Effector CD4-positive, alpha-beta T cell (primary cell): ENCODE data around the gene DBH.
"Not testable (repeated sequence)": the region's sequence is repeated elsewhere in the genome, so short reads cannot be mapped to it uniquely, and the experiment has no call there.

ENCODE experiments used
- DNase-seq: peaks from one replicate; pipeline ENCODE4 v3.0.0-alpha.2; 2020

The DBH gene

GRCh38 chr9:133667759-133668450 lies 31.7 kb downstream of the DBH start:
- DNase-seq, result no peak

DNA sequence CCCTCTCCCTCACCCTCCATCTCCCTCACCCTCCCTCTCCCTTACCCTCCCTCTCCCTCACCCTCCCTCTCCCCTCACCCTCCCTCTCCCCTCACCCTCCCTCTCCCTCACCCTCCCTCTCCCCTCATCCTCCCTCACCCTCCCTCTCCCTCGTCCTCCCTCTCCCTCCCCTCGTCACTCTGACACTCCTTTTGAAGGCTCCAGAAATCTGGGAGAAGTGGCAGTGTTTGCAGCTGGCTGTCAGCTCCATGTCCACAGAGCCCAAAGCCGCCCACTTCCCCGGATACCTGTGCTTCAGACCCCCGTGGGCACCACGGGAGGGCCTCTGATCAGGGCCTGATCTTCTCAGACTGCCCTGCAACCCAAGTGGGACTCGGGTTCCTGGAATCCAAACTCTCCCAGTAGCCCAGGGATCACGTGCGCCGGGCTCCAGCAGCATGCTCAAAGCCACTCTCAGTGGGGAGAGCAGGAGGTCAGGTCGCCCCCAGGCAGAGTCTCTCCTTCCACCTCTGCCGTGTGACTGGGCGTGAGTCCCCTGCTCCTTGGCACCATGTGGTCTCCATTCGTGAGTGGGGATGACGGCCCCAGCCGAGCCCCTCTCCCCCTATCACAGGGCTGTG lies 33.1 kb downstream of the DBH start:
- no peak for DNase-seq

DNA sequence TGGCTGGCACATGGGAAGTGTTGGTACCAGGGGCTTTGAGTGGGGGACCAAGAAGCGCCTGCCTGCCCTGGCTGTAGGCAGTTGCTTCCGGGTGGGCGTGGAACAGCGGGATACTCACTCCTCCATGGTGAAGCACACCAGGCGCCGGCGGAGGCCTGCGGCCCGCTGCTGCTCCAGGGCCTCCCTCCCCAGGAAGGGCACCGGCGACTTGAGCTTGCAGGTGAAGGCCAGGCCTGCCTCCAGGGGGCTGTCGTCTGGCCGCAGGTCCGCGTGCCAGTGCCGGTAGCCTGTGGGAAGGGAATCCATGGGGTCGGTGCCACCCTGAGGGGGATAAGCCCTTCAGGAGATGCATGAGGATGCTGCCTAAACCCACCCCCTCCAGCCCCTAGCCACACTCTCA lies 34.3 kb downstream of the DBH start:
- no peak for DNase-seq

DNA sequence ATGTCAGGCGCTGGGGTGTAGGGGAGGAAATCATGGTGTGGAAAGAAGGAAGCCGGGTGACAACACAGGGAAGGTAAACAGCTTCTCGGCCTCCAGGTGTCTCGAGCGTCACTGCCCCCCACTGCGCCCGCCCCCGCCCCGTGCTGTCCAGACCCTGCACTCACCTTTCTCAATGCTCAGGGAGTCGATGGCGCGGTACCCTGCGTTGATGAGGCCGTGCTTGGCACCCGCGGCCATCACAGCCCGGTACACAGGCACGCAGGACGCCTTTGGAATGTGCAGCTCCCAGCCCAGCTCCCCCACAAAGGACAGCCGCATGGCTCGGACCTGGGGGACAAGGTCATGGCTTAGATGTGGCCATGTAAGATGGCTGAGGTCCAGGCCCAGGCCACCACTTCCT lies 35.2 kb downstream of the DBH start:
- DNase-seq, result no peak

DNA sequence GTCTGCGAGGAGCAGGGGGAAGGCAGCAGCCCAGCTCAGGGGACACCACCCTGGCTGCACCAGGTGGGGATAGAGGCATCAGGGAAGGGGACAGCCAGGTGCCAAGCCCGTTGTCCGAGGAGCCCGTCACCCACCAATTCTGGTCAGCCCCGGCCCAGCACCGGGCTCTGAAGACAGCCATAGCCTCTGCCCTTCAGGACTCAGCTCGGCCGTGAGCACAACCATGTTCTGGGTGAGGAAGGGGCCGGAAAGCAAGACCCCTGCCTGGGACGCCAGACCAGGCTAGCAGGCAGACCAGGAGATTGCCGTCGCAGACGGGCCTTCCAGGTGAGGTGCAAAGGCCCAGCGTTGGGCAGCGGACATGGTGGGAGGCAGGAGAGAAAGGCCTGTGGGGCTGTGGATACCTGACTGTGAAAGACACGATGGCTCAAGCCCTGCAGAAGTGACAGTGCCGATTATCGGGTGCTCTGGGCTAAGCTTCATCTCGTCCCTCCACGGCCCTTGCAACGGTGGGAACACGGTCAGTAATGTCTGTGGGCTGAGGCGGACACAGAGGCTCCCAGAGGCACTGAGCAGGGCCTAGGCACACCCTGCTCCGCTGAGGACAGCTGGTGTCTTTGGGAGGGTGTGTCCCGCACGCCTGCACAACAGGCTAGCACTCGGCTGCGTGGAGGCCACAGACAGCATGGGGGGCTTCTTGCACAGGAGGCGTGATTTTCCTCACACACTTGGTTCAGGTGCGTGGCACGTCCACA lies 36.5 kb downstream of the DBH start:
- no peak for DNase-seq

- DNase-seq, result no peak
These were observed 37.1 kb downstream of the DBH start for GRCh38 chr9:133673258-133673655.

DNA sequence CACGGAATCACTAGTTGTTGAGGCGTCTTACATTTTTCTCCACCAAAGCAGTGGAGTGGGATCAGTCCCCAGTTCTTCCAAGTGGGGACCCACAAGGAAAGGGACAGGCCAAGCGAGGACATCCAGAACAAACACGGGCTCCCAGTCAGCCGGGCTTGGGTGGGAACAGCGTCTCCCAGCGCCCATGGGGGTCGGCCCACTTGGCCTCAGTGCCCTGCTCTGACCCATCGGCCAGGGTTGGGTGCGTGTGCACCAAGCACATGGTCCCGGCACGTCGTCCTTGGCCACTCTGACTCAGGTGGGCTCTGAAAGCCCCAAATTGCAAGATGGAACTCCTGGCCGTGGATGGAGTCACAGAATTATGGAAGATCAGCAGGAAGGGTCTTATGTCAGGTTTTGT lies 37.9 kb downstream of the DBH start:
- DNase-seq, result no peak

- DNase-seq, result not testable (repeated sequence)
These were observed 39.6 kb downstream of the DBH start for GRCh38 chr9:133675796-133676195.

DNA sequence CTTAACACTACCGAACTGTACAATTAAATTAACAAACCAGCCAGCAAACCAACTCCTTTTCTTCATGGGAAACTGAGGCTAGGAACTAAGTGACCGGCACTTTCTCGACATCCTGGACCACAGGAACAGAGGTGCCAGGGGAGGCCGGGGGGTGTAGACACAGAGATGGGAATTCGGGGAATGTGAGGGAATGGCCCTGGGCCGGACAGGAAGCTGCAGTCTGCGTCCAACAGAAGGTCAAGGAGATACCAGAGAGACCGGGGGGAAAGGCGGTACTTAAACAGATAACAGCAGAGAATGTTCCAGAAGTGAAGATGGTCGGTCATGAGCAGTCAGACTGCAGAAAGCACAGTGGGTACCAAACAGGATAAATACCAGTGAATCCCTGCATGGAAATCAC lies 40.3 kb downstream of the DBH start:
- no peak for DNase-seq

DNA sequence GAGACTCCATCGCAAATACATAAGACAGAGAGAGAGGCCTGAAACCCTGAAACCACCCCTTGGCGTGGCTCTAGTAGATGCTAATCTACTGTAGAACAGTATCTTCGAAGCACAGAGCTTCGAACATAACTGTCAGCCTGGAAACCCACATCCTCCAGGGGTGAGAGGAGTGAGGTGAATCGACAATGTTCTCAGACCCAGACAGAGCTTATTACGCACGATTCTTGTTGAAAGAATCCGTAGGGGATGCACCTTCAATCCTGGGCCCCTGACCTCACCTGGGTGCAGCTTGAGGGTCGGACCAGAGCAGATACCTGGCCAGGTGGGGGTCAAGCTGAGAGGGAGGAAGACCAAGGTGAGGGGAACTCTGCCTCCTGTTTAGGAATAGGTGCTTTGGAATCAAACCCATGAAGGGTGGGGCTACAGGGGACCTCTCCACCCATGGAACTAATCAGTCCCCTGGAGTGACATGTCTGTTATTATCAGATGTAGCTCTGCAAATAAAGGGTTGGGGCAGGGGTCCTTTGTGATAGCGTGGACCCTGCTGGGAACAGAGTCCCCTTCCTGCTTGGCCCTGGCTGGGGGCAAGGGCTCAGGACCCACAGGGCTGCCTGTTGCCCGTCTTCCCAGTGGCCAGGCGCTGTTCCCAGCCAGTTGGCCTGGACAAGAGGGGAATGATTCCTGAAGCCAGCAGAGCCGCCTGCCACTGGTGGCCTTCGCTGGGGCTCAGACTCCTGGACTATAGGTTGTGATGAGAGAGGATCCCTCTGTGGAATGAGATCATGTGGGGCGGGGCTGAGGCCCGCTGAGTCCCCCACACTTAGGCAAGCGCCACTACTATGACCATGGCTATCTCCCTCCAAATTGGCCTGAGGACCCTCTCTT lies 41.2 kb downstream of the DBH start:
- peak; percentile 58 for DNase-seq

GRCh38 chr9:133679056-133679455 lies 42.9 kb downstream of the DBH start:
- no peak for DNase-seq

DNA sequence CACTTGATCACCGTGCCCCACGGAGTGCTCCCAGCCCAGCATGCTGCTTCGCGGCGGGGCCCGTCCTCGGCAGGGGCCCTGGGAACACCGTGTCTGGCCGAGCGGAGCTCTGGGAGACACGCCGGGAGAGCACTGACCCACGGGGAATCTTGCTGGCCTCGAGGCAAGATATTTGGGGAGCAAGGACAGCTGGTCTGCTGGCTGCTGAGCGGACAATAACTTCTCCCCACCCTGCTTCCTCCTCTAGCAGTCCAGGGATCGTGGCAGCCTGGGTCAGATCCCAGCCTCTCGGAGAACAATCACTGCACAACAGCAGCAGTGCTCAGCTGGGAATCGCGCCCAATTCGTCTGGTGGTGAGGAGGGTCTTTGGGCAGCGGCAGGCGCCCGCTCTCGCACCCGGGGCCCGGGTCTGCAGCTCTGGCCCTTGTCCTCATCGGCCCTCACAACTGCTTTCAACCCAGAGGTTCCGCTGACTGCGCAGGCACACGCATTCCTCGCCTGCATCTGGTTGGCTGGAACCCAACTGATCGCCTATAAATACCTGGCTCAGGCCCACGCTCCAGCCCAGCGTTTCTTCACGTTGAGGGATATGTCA lies 43.4 kb downstream of the DBH start:
- no peak for DNase-seq

GRCh38 chr9:133680250-133680975 lies 44.2 kb downstream of the DBH start:
- DNase-seq, result no peak

DNA sequence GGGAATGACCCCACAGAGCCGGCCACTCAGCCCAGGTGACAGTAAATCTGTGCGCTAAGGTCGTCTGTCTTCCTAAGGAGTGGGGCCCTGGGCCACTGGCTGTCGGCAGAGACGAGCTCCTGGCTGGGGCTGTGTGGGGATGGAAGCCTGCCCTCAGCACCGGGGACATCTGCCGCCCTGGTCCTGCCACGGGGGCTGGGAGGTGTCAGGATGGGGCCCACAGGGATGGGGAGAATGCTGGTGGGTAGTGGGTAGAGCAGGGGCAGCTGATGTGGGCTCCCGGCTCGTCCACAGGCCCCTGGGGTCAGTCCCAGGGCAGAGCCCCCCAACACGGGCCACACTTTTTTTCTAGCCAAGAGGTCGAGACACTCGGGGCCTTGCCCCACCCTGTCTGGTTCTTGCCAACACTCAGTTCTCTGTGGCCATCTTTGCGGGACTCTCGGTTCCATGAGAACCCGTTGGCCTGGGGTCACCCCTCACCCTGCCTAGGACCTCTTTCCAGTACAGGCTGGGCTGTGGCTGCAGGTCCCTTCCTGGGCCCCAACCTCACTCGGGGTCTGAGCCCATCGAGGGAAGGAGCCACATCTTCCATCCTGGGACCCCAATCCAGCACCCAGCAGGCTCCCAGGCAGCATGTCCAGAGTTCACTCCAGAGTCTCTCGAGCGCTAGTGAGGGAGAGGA lies 45.0 kb downstream of the DBH start:
- DNase-seq, result no peak

DNA sequence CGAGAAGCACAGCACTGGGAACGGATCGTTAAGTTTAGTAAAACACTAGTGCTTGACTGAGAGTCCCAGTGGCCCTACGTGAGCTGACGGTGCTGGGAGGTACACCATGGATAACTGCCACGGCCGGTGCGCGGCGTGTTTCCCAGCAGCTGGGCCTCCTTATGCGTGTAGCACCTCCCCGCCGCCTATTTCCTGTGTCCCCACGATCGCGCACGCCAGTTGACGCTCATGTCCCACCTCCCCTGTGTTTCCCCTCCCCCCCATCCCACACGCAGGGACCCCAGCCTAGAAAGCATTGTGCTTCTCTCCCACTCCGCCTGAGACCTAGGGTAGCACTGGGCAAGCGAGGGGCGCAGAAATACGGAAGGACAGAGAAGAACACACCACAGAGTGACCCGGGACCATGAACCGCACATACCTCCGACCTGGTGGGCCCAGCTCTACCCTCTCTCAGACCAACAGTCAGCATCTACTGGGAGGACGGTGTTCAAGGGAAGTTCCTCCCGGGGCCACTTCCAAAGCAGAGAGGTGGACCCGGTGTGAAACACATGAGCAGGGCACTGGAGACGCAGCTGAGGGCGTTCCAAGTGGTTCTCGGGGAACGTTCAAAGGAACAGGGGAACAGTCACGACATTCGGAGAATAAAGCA lies 45.6 kb downstream of the DBH start:
- DNase-seq, result no peak

DNA sequence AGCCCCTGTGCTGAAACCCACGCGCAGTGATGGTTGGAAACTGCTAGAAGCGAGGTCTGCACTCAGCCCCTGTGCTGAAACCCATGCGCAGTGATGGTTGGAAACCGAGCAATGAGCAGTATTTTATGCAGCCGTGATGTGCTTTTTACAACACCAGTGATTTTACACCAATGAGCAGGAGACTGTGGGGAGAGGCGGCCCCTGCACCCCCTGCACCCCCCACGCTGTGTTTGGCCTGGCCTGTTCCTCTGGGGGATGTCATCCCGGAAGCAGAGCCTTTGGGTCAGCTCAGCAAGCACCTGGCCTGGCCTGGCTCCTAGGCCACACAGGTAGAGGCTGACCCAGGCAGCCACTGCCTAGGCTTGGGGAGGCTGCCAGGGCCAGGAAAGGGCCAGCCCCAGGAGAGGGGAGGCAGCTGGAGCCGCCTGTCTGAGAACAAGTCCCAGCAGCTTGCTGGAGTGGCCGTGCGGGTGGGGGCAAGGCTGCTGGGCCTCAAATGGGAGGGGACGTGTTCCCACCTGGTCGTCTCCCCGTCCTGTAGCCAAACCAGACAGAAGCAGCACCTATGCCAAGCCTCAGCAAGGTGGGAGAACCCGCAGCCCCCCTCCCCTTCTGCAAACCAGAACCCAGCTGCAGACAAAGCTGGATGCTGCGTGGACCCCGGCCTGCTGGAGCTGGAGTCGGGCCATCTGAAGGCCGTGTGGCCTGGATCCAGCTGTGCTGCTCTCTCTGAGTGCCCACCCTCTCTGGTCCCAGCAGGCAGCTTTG lies 46.8 kb downstream of the DBH start:
- DNase-seq, result no peak

GRCh38 chr9:133683586-133684120 lies 47.5 kb downstream of the DBH start:
- peak; percentile 70 for DNase-seq

DNA sequence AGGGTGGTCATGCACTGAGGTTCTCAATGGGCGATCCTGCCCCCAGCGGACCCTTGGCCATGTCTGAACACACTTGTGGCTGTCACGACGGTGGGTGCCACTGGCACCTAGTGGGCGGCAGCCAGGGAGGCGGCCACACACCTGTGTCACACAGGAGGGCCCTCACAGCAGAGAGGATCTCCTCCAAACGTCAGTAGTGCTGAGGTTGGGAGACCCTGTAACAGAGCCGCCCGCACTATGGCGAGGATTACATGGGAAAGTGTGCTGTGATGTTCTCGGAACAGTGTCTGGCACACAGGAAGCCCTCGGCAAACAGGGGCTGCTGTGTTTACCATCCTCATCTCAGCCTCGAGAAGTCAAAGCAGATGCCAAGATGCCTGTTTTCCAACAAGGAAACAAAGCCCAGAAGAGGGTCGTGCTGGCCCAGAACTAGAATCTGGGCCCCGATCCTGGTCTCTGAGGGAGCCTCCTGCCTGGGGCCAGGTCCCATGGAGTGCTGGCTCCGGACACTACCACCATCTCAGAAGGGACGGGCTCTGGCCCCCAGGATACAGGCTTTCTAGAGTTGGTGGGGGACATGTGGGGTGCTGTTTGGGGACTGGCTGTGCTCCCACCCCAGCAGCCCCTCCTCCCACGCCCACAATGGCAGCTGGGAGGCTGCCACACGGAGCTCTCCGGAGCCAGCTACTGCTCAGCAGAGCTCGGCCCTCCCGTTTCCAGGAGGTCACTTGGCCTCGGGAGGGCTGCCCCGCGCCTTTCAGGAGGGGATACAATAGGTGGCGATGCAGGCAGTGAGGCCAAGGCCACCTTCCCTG lies 48.2 kb downstream of the DBH start:
- DNase-seq, result no peak

GRCh38 chr9:133684936-133685361 lies 48.8 kb downstream of the DBH start:
- no peak for DNase-seq
